PC-3 (cell line): ENCODE data around the gene SLC17A8.

Experiments
- CTCF ChIP-seq: fragments of 300-600 bp; sonication (generic); conservative IDR thresholded peaks from 2 replicates; pipeline ENCODE4 v1.5.1; 2017; ENCODE audit warnings: antibody characterized with exemption, low read depth, mild to moderate bottlenecking, low read length
- EZH2 ChIP-seq: fragments of 300-600 bp; sonication (generic); IDR thresholded peaks from one replicate; pipeline ENCODE4 v1.6.1; 2017; ENCODE audit warnings: antibody characterized with exemption, mild to moderate bottlenecking, low read length; ENCODE audit not compliant: unreplicated experiment

- TF ChIP-seq CTCF (no peak), EZH2 (no peak)
Measured at GRCh38 chr12:100324498-100324897, 32.4 kb upstream of the SLC17A8 start.
